SK-N-MC (cell line): Measurements from ENCODE around the gene MIXL1.

Source experiments
- EZH2 ChIP-seq: fragments of 200-600 bp; sonication (generic); IDR thresholded peaks from one replicate; pipeline ENCODE4 v1.6.1; 2017; ENCODE audit warnings: antibody characterized with exemption
- FOXP2 ChIP-seq: optimal IDR thresholded peaks from 2 replicates; pipeline ENCODE3; 2011; ENCODE audit warnings: mild to moderate bottlenecking, moderate library complexity; ENCODE audit not compliant: insufficient read depth; ENCODE audit errors: extremely low read length, control extremely low read depth
- POLR2AphosphoS5 ChIP-seq: IDR thresholded peaks from 2 replicates; pipeline ENCODE4 v1.6.1; 2012; ENCODE audit warnings: mild to moderate bottlenecking, low read depth, low read length, borderline replicate concordance

DNA sequence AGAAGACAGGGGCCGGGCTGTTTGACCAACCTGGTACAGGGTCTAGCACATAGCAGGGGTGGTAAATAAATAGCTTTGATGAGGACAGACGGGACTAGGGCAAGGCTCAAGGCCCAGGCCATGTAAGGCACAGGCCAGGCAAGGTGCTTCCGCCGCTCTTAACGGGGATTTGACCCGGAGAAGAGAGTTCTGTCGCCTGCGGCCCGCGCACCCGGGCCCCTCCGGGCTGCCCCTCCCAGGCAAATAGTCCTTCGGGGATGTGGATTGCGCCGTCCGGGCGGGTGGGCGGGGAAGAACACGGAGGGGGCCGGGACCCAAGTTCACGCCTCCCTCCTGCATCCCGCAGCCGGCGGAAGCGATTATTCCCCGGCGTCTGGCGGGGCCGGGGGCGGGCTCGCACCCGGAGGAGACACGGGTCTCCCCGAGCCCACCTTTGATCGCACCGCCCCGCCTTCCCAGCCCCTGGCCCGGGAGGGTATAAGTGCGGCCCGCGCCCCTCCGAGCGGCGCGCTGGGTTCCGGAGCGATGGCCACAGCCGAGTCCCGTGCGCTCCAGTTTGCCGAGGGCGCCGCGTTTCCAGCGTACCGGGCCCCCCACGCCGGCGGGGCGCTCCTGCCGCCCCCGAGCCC, at the start of gene MIXL1:
- TF ChIP-seq POLR2AphosphoS5 (no peak), FOXP2 (no peak), EZH2 (no peak)
